GM18508 (cell line): ENCODE measurements around the gene LSM7.

Experiments
- ATAC-seq: cut with Tn5 transposase; IDR thresholded peaks from one replicate; pipeline ENCODE4 v1.9.1; 2021; ENCODE audit warnings: moderate number of reproducible peaks; ENCODE audit not compliant: insufficient read depth, unreplicated experiment

LSM7 gene

DNA sequence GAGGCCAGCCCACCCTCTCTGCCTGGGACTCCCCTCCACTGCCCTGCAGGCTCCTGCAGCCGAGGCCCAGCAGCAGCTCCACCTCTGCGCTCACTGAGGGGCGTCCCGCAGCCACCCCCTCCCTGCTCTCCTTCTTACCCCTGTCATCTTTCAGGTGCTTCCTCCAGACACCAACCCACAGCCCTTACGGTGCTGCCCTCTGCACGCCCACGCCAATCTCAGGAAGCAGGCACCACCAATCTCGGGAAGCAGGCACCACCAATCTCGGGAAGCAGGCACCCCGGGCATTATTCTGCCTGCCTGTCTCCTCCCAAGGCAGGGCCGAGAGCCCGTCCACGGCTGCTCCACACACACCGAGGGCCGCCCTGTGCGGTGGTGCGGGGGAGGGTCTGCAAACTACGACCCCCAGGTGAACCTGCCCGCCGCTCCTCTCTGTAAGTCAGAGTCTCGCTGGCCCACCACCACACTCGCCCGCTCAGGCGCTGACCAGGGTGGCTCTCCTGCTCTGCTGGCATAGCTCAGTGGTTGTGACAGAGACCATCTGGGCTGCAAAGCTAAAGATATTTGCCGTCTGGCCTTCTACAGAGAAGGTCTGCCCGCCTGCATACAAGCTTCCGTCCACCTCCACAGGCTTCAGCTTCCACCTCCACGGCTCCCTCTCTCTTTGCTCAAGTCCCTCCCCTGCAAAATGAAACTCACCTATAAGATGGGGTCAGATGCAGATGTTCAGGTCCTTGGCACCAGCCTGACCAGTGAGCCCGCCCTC lies 2.9 kb downstream of the LSM7 start:
- ATAC-seq = no peak

DNA sequence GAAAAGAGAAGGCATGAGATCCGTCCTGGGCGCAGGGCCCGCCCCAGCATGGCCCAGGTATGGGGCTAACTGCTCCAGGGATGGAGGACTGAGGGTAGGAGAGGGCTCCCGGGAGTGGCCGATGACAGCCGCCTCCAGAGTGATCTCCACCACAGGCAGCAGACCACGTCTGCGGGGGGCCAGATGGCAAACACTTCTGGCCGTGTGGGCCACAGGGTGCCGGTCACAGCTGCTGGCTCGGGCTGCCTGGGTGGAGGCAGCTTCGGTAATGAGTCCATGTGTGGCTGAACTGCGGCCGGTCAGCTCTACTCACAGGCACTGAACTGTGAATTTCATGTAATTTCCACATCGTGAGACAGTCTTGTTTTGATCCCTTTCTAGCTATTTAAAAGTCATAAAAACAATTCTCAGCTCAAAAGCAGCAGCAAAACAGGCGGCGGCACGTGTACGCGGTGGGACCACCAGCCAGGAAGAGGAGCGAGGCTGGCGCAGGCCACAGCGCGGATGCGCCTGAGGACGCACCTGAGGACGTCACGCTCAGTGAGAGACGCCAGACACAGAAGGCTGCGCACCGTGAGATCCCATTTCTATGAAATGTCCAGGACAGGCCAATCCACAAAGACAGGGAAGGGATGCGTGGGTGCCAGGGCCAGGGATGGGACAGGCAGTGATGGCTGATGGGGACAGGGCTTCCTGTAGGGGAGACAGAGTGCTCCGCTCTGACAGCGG lies 4.0 kb downstream of the LSM7 start:
- no peak for ATAC-seq

DNA sequence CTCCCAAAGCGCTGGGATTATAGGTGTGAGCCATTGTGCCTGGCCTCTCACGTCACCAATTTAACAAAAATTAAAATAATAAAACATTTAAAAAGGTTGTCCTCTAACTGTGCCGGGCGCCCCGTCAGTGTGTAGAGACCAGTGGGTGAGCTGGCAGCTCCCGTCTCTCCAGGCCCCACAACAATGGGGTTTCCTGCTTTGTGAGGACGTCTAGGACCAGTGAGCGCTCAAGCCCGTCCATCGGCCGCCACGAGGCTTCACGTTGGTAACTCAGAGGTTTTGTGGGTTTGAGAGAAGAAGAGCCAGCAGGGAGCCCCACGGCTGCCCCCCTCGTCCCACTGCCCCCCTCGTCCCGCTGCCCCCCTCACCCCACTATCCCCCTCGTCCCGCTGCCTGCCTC lies 4.7 kb downstream of the LSM7 start:
- ATAC-seq = no peak

DNA sequence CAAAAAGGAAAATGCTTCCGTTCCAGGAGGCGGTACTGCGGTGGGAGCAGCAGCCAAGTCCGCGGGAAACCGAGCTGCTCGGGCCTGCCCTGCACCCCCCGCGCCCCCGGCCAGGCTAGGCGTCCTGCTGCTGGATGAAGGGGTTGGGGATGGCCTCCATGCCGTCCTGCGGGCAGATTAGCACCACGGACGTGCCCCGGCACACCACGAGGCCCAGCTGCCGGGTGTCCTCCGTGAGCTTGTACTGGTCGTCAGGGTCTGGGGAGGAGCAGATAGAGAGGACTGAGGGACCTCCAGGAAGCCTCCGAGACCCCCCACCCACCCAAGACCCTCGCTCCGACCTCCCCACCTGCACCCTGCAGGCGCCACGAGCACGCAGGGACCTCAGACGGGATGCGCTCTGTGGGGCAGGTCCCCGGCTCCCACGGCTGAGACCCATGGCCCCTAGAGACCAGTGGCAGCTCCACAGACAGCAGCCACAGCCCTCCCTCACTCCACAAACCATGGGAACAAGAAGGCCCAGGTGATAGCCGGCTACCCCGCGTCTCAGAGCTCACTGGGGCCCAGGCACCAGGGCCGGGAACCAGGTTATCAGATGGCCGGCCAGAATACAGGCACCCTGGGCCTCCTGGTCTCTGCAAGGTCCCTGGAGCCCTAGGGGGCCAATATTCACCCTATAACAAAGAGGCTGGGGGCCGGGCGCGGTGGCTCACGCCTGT lies 6.7 kb downstream of the LSM7 start:
- ATAC-seq = no peak

DNA sequence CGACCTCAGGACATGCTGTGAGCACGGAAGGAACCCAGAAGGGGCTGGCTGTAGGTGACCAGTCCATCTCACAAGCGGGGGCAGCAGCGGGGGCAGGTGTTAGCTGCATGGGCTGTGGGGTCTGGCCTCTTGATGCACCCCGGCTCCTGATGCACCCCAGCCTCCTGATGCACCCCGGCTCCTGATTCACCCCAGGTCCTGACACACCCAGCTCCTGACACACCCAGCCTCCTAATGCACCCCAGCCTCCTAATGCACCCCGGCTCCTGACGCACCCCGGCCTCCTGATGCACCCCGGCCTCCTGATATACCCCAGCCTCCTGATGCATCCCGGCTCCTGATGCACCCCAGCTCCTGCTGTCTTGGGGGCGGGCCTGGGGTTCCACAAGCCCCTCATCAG lies 7.4 kb downstream of the LSM7 start:
- no peak for ATAC-seq

DNA sequence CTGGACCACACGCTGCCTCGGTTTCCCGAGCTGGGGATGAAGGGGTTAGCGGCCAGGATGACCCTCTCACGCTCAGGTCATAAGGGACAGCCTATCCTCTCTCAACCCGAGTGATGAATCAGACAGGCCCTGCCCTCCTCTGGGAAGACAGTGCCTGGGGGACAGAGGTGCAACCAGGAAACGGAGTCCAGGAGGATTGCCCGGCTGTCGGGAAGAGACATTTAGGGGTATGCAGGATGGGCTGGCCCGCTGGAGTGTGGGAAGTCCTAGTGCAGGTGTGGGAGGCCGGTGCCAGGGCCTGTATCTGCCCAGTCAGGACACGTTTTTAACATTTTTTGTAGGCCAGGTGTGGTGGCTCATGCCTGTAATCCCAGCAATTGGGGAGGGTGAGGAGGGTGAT lies 8.3 kb downstream of the LSM7 start:
- no peak for ATAC-seq

DNA sequence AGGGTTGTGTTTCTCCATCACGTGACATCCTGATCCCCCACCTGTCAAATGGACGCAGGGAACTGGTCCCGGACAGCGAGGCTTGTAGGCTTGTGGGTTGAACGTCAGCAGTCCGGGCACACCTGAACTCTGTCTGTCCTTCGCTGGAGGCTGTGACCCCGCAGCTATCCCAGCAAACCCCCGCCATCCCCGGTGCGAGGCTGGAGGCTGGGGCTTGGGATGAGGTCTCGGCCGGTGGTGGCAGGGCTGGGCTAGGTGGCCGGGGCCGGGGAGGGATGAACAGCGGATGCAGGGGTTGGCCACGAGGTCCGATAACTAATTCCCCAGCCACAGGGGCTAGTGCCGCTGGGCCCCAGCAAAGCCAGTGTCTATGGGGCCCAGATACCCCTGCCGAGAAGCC lies 8.8 kb downstream of the LSM7 start:
- ATAC-seq = no peak

DNA sequence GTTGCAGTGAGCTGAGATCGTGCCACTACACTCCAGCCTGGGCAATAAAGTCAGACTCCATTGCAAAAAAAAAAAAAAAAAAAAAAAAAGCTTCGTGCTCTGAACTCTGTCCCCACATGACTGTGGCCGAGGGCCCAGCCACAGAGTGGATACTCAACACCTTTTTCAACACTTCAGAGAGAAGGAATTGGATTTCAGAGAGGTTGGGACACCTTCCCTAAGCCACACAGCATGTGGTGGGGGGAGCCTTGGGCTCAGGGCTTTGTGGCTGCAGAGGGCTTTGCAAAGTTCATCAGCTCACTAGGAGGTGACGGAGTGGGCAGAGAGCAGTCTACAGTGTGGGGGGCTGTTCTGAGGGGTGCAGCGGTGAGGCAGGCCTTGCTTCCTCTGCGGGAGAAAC lies 9.5 kb downstream of the LSM7 start:
- no peak for ATAC-seq

DNA sequence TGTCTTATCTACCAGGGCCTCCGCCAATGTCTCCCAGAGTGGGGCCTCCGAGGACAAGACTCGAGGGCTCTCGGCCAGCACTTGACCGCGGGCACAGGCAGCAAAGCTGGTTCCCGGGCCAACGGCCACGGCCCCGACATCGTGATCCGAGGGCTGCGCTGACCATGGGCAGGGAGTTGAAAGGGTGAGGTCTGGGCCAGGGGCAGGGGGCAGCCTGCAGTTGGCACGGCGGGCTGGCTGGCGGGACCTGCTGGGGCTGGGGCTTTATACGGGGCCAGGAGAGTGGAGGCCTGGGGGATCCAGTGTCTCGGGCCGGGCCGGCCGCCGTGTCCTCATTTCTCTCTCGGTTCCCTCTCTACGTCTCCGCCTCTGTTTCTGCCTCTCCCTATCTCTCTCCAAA lies 10.6 kb downstream of the LSM7 start:
- ATAC-seq = no peak

DNA sequence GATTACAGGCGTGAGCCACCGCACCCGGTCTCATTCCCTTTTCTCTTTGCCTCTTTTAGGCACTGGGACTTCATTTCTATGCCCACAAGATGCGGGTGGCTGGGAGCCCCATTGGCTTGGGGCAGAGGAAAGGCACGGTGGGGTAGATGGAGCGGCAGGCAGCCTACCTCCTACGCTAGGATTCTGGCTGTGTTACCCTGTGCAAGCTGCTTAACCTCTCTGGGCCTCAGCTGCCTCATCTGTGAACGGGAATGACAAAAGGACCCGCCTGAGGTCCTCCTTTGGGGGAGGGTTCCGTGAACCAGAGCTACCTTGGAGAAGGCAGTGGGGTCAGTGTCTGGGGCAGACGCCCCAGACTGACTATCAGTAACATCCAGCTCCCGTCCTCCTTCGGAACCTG lies 11.1 kb downstream of the LSM7 start:
- ATAC-seq = no peak

DNA sequence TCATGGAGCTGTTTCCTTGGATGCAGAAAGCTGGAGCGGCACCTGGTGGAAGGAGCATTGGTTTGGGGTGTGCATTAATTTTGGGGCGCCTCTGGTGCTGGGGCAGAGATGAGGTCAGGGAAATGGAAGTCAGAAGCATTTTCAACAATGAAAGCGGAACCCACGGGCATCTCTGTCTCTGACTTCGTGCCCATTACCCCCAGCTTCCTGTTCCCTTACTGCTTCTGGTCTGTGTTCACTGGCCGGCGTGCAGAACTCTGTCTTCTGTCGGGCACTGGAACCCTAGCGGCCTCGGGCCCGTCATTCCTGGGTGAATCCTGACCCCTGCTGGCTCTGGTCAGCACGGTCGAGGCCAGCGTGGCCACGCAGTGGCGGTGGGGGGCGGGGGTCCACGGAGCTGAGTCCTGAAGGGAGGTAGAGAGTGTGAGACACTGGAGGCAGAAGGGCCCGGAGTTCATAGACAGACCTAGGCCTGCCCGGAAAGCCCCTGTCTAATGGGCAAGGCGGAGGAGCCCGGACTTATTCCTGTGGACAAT lies 12.5 kb downstream of the LSM7 start:
- no peak for ATAC-seq

DNA sequence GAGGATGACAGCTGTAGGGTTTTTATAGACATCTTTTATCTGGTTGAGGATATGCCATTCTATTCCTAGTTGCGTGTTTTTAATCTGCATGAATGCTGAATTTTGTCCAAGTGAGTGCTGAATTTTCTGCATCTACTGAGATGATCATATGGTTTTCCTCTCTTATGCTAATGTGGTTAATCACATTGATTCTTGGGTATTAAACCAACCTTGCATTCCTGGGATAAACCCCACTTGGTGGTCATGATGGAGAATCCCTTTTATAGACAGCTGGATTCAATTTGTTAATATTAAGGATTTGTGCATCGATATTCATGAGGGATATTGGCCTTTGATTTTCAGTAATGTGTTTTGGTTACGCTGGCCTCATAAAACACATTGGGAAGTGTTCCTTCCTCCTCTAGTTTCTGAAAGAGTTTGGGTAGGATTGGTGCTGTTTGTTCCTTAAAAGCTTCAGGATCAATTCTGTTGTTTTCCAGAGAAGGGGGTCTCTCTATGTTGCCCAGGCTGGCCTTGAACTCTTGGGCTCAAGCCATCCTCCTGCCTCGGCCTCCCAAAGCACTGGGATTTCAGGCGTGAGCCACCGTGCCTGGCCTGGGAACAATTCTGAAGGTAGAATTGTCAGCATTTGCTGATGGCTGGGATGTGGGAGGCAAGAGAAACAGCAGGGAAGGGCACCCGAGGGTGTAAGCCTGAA lies 13.1 kb downstream of the LSM7 start:
- ATAC-seq = no peak

DNA sequence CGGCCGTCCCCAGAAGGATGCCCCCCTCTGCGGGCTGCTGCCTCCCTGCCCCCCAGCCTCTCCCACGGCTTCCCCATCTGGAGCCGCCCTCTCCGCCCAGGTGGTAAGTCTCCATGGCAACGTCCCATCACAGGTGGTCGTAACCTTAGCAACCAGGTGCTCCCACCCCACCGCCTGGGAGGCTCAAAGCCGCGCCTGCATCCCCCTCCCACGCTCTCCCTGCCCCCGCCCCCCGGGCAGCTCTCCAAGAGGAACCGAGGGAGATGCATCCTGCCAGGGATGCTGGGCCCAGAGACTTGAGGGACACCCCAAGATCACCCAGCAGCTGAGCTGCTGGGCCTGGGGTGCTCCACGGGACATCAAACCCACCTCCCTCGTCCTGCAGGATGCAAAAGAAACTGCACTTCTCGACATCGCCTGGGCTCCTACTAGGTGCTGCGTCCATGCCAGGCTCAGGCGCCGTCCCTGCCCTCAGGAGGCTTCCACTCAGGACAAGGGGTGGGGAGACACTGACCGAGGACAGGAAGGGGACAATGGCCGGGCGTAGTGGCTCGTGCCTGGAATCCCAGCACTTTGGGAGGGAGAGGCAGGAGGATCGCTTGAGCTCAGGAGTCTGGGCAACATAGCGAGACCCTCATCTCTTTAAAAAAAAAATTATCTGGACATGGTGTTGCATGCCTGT lies 15.4 kb downstream of the LSM7 start:
- no peak for ATAC-seq

DNA sequence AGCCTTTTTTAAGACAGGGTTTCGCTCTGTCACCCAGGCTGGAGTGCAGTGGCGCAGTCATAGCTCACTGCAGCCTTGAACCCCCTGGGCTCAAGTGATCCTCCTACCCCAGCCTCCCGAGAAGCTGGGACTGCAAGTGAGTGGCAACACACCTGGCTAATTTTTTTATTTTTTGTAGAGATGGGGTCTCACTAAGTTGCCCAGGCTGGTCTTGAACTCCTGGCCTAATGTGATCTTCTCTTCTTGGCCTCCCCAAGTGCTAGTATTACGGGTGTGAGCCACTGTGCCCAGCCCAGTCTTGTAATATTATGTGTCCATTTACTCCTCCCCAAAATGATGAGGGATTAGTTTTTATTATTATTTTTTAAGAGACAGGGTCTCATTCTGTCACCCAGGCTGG lies 17.3 kb downstream of the LSM7 start:
- no peak for ATAC-seq

DNA sequence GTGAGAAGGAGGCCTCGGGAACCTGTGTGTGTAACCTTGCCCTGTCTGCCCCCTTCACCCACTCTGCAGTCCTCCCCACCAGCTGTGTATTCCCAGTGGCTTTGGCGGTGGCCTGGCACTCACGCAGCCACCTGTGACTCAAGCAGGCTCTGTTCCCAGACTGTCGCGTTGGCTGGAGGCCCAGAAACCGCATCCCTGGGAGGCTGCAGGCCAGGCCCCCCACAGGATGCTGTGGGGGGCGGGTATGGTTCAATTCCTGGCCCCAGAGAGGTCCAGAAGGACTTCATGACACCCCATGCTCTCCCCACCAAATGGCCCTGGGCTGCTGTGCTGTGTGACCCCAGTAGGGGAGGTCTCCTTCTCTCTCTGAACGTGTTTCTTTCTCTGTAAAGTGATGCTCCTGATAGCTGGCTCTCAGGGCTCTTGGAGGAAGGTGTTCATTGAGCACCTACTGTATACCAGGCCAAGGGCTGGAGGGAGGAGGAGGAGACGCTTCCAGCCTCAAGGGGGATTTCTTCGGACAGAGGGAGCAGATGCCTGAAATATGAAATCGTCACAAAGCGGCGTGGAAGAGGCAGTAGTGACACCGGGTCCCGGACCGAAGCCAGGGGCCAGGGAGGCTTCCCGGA lies 18.5 kb downstream of the LSM7 start:
- no peak for ATAC-seq

DNA sequence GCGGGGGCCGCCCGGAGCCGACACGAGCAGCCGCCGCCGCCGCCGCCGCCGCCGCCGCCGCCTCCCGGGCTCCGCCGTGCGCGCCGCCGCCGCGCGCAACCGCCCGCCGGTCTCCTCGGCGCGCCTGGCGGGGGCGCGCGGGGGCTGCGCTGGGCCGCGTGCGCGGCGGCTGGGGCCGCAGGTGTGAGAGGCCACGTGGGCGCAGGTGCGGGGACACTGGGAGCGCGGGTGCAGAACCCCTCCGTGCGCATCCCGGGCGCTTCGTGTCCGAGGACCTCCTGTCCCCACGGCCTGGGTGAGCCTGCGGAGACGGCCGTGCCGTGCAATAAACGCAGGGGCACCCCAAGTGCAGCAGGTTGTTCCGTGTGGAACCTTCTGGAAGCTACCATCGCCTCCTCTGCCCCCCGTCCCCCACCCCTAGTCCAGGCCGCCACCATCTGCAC lies 20.3 kb downstream of the LSM7 start, which contains the start of gene LINGO3:
TSS of gene LINGO3 (minus strand) at position 41 of the 443 bp plus-strand sequence. CDS start 16,378 bp downstream, outside the sequence.
- no peak for ATAC-seq

DNA sequence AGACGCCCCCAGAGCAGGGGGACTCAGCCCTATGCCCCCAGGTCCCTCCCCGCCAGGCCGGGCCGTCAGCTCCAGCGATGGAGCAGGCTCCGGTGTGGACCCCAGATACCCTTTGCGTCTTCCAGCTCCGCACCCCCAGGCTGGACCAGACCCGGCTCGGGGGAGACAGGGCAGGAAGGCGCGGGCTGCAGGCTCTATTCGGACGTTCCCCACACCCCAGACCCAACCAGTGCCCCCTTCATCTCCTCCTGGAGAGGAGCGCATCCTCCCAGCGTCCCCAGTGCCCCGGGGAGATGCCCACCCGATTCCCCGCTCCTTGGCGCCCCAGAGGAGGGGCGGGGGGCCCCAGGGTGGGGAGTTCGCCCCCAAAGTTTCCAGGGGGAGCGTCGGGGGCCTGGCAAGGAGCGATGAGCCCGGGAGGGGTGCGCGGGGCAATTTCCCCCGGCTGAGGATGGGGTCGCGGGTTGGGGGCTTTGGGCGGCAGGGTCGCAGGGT lies 20.8 kb downstream of the LSM7 start:
- no peak for ATAC-seq

DNA sequence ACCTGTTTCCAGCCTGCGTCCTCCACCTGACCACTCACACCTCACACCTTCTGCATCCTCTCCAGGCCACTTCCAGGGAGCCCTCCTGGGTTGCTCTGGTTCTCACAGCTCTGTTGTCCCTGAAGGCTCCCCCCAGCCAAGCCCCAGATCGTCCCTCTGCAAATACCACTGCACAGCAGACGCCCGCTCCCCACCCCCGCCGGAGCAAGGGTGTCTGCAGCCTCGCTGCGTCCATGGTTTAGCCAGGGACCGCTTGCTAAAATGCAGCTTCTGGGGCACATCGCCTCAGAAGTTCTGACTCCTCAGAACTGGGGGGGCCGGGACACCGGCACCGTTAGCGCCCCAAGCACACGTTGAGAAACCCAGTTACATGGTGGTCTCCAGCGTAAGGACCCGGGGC lies 21.4 kb downstream of the LSM7 start:
- ATAC-seq = no peak

DNA sequence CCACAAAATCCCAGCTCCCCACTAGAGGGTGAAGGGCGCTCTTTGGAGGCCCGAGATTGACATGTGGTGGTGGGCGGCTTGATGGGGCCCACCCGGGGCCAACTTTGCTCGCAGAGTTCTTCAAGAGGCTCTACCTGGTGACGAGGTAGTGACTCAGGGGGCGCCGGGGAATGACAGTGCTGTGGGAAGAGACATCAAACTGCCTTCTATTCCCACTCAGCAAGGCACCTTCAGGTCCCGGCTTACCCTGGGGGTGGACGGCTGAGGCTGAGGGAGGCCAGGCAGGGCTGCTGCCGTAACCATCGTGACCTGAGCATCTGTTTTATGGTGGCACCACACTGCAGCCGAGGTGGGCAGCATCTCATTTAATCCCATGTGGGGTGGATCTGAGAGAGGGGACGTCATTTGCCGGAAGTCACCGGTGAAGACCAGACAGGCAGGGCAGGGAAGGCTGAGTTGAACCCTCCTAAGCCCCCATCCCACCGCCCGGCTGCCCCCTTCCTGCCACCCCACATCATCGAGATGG lies 22.0 kb downstream of the LSM7 start:
- ATAC-seq = no peak
